ENCODE measurements around the gene FNIP2. TPM values are rescaled to one million over a fixed set of nuclear protein-coding genes. Genes with fewer than 3 reads are reported as not detected.

Gene FNIP2
- total RNA-seq, 1 donor from 2014 or later: 18.5 TPM

GRCh38 chr4:158934996-158935669 is 166.3 kb downstream of the FNIP2 start:
- Mint-ChIP-seq H3K27ac (ENCODE audit: unreplicated experiment) (no peak overlapping the region), H3K36me3 (ENCODE audit: low read depth, unreplicated experiment) (no peaks in the 10 kb centered on the region), H3K9me3 (ENCODE audit: unreplicated experiment) (no peaks in the 10 kb centered on the region), H3K27me3 (ENCODE audit: low read depth, unreplicated experiment) (no peaks in the 10 kb centered on the region), H3K4me1 (ENCODE audit: low read depth, unreplicated experiment) (no peaks in the 10 kb centered on the region), H3K4me3 (ENCODE audit: unreplicated experiment) (no peak overlapping the region)
- Histone ChIP-seq H3K27me3 (ENCODE audit: insufficient read depth, low read length) (no peaks in the 10 kb centered on the region), H3K4me1 (ENCODE audit: insufficient read depth, low read length) (no peaks in the 10 kb centered on the region), H4K20me1 (ENCODE audit: insufficient read depth, low read length) (no peaks in the 10 kb centered on the region), H3K79me2 (ENCODE audit: insufficient read depth, low read length) (no peaks in the 10 kb centered on the region), H3K4me3 (ENCODE audit: insufficient read depth, low read depth, low read length) (no peak overlapping the region), H3K36me3 (ENCODE audit: insufficient read depth, low read length) (no peaks in the 10 kb centered on the region), H3K27ac (ENCODE audit: low read depth, low read length) (no peak overlapping the region), H3K9ac (ENCODE audit: low read length) (no peak overlapping the region), H3K4me2 (ENCODE audit: low read length) (no peak overlapping the region), H2AFZ (ENCODE audit: low read depth, low read length) (no peak overlapping the region), H3K9me3 (ENCODE audit: insufficient read depth, low read depth, low read length) (no peaks in the 10 kb centered on the region)
- FAIRE-seq (no peak), DNase-seq (ENCODE audit: low read depth) (peak; percentile 25)
- no peak for TF ChIP-seq CTCF (IDR thresholded peaks at IDR 0.05; ENCODE audit: insufficient read depth, low read depth, low read length)

DNA sequence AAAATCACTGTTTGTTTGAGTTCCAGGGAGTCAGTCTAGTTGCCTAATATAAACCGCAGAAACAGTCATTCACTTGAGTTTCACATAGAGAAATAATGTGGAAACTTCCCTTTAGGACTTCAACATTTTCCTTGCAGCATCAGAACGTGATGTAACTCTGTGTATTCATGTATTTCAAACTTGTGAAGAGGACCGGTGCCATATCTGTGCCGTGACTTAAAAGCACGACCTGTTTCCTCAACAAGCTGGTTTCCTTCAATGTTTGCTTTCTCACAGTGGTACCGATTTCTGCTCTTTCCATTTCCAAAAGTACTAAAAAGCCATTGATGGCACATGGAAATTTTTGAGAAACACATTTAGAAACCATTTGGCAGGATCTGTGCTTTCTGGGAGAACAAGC is 167.4 kb downstream of the FNIP2 start:
- H4K20me1 ChIP-seq (ENCODE audit: insufficient read depth, low read length): no peaks in the 10 kb centered on the region
- no peaks in the 10 kb centered on the region for H3K36me3 ChIP-seq (ENCODE audit: insufficient read depth, low read length)
- no peaks in the 10 kb centered on the region for H3K9me3 ChIP-seq (ENCODE audit: insufficient read depth, low read depth, low read length)
- H3K27ac ChIP-seq (ENCODE audit: low read depth, low read length): no peak overlapping the region
- H3K27ac Mint-ChIP-seq (ENCODE audit: unreplicated experiment): peak overlapping the region; percentile 12
- H3K4me1 Mint-ChIP-seq (ENCODE audit: low read depth, unreplicated experiment): peaks cover 1% of the 10 kb centered on the region
- no peaks in the 10 kb centered on the region for H3K27me3 Mint-ChIP-seq (ENCODE audit: low read depth, unreplicated experiment)
- TF ChIP-seq CTCF (IDR thresholded peaks at IDR 0.05; ENCODE audit: insufficient read depth, low read depth, low read length) (no peak), EZH2 (IDR thresholded peaks at IDR 0.05; ENCODE audit: insufficient read depth, low read length) (no peak)
- no peak for FAIRE-seq
- no peaks in the 10 kb centered on the region for H3K27me3 ChIP-seq (ENCODE audit: insufficient read depth, low read length)
- no peak overlapping the region for H3K4me3 Mint-ChIP-seq (ENCODE audit: unreplicated experiment)
- no peak overlapping the region for H2AFZ ChIP-seq (ENCODE audit: low read depth, low read length)
- no peaks in the 10 kb centered on the region for H3K36me3 Mint-ChIP-seq (ENCODE audit: low read depth, unreplicated experiment)
- DNase-seq (ENCODE audit: low read depth): no peak
- no peaks in the 10 kb centered on the region for H3K79me2 ChIP-seq (ENCODE audit: insufficient read depth, low read length)
- H3K4me1 ChIP-seq (ENCODE audit: insufficient read depth, low read length): no peaks in the 10 kb centered on the region
- no peak overlapping the region for H3K9ac ChIP-seq (ENCODE audit: low read length)
- H3K9me3 Mint-ChIP-seq (ENCODE audit: unreplicated experiment): no peaks in the 10 kb centered on the region
- no peak overlapping the region for H3K4me3 ChIP-seq (ENCODE audit: insufficient read depth, low read depth, low read length)
- H3K4me2 ChIP-seq (ENCODE audit: low read length): no peak overlapping the region

DNA sequence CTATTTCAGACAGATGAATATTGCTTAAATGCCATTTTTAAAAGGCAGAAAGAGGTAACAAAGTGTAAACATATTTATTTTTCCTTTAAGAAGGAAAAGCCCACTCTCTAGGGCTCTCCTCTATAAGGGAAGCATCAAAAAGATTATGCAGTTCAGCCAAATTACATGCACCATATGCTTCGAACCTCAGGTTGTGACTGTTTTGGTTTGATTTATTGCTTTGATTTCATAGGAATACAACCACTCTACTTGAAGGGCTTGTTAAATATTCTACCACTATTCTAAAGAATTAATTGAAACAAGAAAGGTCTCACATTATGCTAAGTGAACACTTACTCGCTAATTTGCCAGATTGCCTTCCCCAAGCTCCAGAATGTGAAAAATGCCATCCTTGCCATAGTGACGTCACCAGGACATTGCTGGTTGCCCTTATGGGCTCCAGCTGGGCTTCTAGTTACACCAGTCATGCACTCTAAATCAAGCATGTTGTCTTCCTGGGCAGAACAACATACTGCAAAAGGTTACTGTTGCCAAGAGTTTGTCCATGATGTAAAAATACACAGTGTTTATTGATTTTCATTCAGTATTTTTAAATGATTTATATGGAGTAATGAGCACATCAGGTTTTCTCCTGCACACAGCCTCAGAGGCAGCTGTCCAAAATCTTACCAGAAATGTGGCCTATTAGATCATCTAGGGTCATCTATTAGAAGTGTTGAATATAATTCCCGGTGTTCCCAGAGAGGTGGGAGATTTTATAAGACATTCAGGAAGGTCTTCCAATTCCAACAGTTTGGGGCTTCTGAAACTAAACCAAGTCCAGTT is 169.6 kb downstream of the FNIP2 start:
- Histone ChIP-seq H2AFZ (ENCODE audit: low read depth, low read length) (no peak overlapping the region), H3K9me3 (ENCODE audit: insufficient read depth, low read depth, low read length) (no peaks in the 10 kb centered on the region), H3K79me2 (ENCODE audit: insufficient read depth, low read length) (no peaks in the 10 kb centered on the region), H4K20me1 (ENCODE audit: insufficient read depth, low read length) (no peaks in the 10 kb centered on the region), H3K4me1 (ENCODE audit: insufficient read depth, low read length) (no peaks in the 10 kb centered on the region), H3K36me3 (ENCODE audit: insufficient read depth, low read length) (no peaks in the 10 kb centered on the region), H3K27ac (ENCODE audit: low read depth, low read length) (no peak overlapping the region), H3K4me3 (ENCODE audit: insufficient read depth, low read depth, low read length) (no peak overlapping the region), H3K9ac (ENCODE audit: low read length) (no peak overlapping the region), H3K4me2 (ENCODE audit: low read length) (no peak overlapping the region), H3K27me3 (ENCODE audit: insufficient read depth, low read length) (no peaks in the 10 kb centered on the region)
- no peaks in the 10 kb centered on the region for H3K27me3 Mint-ChIP-seq (ENCODE audit: low read depth, unreplicated experiment)
- H3K36me3 Mint-ChIP-seq (ENCODE audit: low read depth, unreplicated experiment): no peaks in the 10 kb centered on the region
- no peak overlapping the region for H3K4me3 Mint-ChIP-seq (ENCODE audit: unreplicated experiment)
- peaks cover 1% of the 10 kb centered on the region for H3K4me1 Mint-ChIP-seq (ENCODE audit: low read depth, unreplicated experiment)
- FAIRE-seq: no peak
- DNase-seq (ENCODE audit: low read depth): peak; percentile 57
- H3K9me3 Mint-ChIP-seq (ENCODE audit: unreplicated experiment): no peaks in the 10 kb centered on the region
- no peak overlapping the region for H3K27ac Mint-ChIP-seq (ENCODE audit: unreplicated experiment)
- no peak for TF ChIP-seq CTCF (IDR thresholded peaks at IDR 0.05; ENCODE audit: insufficient read depth, low read depth, low read length)
- no peak for TF ChIP-seq EZH2 (IDR thresholded peaks at IDR 0.05; ENCODE audit: insufficient read depth, low read length)
